CD1c-positive myeloid dendritic cell (primary cell): ENCODE results near the gene ACSS1.

Experiments
- DNase-seq: peaks from one replicate; pipeline ENCODE4 v3.0.0-alpha.2; 2016; ENCODE audit errors: extremely low spot score

The ACSS1 gene

GRCh38 chr20:25046181-25046641 is 11.7 kb downstream of the ACSS1 start:
- DNase-seq: no peak

- DNase-seq: no peak
Measured at GRCh38 chr20:25045343-25045712, 12.6 kb downstream of the ACSS1 start.

GRCh38 chr20:25044660-25045342 is 13.1 kb downstream of the ACSS1 start:
- no peak for DNase-seq

GRCh38 chr20:25044261-25044560 is 13.7 kb downstream of the ACSS1 start:
- DNase-seq: no peak

GRCh38 chr20:25043499-25044260 is 14.3 kb downstream of the ACSS1 start:
- DNase-seq: no peak

GRCh38 chr20:25042531-25043498 is 15.1 kb downstream of the ACSS1 start:
- DNase-seq: peak; percentile 67

- no peak for DNase-seq
Measured at GRCh38 chr20:25041813-25042530, 16.0 kb downstream of the ACSS1 start.

- DNase-seq: no peak
Measured at GRCh38 chr20:25040438-25040831, 17.5 kb downstream of the ACSS1 start.

GRCh38 chr20:25039697-25040437 is 18.1 kb downstream of the ACSS1 start:
- no peak for DNase-seq

GRCh38 chr20:25038591-25039015 is 19.3 kb downstream of the ACSS1 start:
- no peak for DNase-seq

GRCh38 chr20:25038103-25038410 is 19.9 kb downstream of the ACSS1 start:
- no peak for DNase-seq

- DNase-seq: no peak
Measured at GRCh38 chr20:25037288-25038102, 20.4 kb downstream of the ACSS1 start.

- DNase-seq: no peak
Measured at GRCh38 chr20:25036331-25036936, 21.5 kb downstream of the ACSS1 start.

- DNase-seq: no peak
Measured at GRCh38 chr20:25035921-25036320, 22.0 kb downstream of the ACSS1 start.

GRCh38 chr20:25033924-25034300 is 24.0 kb downstream of the ACSS1 start:
- DNase-seq: no peak

GRCh38 chr20:25033265-25033923 is 24.5 kb downstream of the ACSS1 start:
- no peak for DNase-seq

- DNase-seq: no peak
Measured at GRCh38 chr20:25032478-25033264, 25.3 kb downstream of the ACSS1 start.

GRCh38 chr20:25032065-25032477 is 25.9 kb downstream of the ACSS1 start:
- no peak for DNase-seq
